GM23248 (cell line): Measurements from ENCODE around the gene CMTR1.

Experiments used
- EZH2 ChIP-seq: fragments of 200-600 bp; sonication (generic); IDR thresholded peaks from 2 replicates; pipeline ENCODE4 v1.6.1; 2018; ENCODE audit warnings: antibody characterized with exemption, mild to moderate bottlenecking; ENCODE audit not compliant: insufficient read depth, poor library complexity, severe bottlenecking
- EZH2phosphoT487 ChIP-seq: fragments of 200-600 bp; sonication (generic); IDR thresholded peaks from 2 replicates; pipeline ENCODE4 v1.6.1; 2018; ENCODE audit warnings: antibody characterized with exemption, moderate library complexity, mild to moderate bottlenecking, low read depth; ENCODE audit not compliant: insufficient read depth

- TF ChIP-seq EZH2phosphoT487 (no peak), EZH2 (no peak)
These were observed 74.8 kb downstream of the CMTR1 start for GRCh38 chr6:37507690-37508421.
